Activated naive CD4-positive, alpha-beta T cell treated with anti-CD3 and anti-CD28 coated beads, Interleukin-2, amount 50 U/mL, for 72 hours (primary cell): ENCODE measurements around the gene GORAB. TPM values are rescaled to one million over a fixed set of nuclear protein-coding genes. Genes with fewer than 3 reads are reported as not detected.
A peak's percentile ranks its signal among the peaks of the same experiment; 100 is the strongest.

Experiments used
- ATAC-seq, 2 donors: fragments of 150-1000 bp; cut with Tn5 transposase; 2 replicates each; pipeline ENCODE4 v1.10.0; 2021; ENCODE audit warnings: mild to moderate bottlenecking in 2 of 2, moderate library complexity in 2 of 2
- DNase-seq, 2 donors: peaks; one replicate each; pipeline ENCODE4 v3.0.0; 2021 to 2022; ENCODE audit warnings: low spot score in 2 of 2
- H3K27ac Mint-ChIP-seq, 2 donors: one replicate each; pipeline ENCODE4 v1.8.0; 2022; ENCODE audit warnings: mild to moderate bottlenecking in 2 of 2, mixed read lengths in 2 of 2
- H3K36me3 Mint-ChIP-seq, 2 donors: one replicate each; pipeline ENCODE4 v1.8.0; 2022; ENCODE audit warnings: mixed read lengths in 2 of 2
- H3K9me3 Mint-ChIP-seq, 2 donors: one replicate each; pipeline ENCODE4 v1.8.0; 2022; ENCODE audit warnings: mixed read lengths in 2 of 2
- total RNA-seq, 2 donors: library from RNA; stranded (reverse); gene quantifications; one replicate each; pipeline ENCODE4 v1.2.3, GENCODE V29; 2022

The GORAB gene
- total RNA-seq, 2 donors from 2014 or later: 4.9 to 12.4 TPM

DNA sequence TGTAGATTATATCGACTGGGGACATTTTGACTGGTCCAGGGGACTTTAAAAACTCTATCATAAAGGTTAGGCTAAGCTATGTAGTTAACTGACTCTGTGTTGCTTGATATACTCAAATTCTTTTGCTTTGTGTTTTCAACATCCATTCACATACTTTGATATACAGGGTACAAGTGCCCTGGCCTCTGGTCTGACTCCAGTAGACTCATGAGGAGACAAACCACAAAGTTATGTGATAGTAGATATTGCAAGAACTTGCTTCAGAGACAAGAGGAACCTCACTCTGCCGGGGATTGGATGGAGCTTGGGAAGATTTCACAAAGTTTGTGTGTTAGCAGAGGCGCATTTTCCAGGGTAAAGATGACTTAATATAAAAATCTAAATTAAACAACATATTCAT is 1.3 kb downstream of the GORAB start:
- Mint-ChIP-seq H3K9me3 (no peaks in the 10 kb centered on the region), H3K27ac (no peak overlapping the region), H3K36me3 (peaks cover 0 to under 1% of the 10 kb centered on the region in 2 donors)
- DNase-seq (no peak), ATAC-seq (no peak)

DNA sequence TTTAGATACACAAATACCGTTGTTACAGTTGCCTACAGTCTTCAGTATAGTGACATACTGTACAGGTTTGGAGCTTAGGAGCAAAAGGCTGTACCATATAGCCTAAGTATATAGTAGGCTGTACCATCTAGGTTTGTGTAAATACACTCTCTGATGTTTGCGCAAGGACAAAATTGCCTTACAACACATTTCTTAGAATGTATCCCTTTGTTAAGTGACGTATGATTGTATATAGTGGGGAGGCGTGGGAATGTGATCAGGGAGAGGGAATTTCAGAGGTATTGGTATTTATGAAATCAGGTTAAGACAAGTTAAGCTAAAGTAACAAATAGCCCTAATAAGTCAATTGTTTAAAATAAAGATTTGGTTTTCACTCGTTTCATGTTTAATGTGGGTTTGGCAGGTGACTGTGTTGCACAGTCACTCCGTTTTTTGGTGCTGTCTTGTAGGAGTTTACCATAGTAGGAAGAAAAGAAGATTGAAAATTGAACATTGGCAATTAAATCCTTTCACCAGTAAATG is 2.7 kb downstream of the GORAB start:
- Mint-ChIP-seq H3K9me3 (no peaks in the 10 kb centered on the region), H3K27ac (no peak overlapping the region), H3K36me3 (peaks cover 0 to 14% of the 10 kb centered on the region in 2 donors)
- ATAC-seq (no peak), DNase-seq (no peak)

DNA sequence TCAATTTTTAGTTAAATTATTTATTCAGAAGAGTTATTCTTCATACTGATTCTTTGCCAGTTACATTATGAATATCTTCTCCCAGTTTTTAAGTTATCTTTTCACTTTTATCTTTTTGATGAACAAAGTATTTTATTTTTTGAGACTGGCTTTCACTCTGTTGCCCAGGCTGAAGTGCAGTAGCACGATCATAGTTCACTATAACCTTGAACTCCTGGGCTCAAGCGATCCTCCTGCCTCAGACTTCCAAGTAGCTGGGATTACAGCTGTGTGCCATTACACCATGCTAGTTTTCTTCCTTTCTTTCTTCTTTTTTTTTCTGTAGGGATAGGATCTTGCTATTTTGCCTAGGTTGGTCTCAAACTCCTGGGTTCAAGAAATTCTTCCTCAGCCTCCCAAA is 3.5 kb downstream of the GORAB start:
- no peak for DNase-seq
- ATAC-seq: no peak
- Mint-ChIP-seq H3K9me3 (no peaks in the 10 kb centered on the region), H3K36me3 (peaks cover 0 to 22% of the 10 kb centered on the region in 2 donors), H3K27ac (no peak overlapping the region)

DNA sequence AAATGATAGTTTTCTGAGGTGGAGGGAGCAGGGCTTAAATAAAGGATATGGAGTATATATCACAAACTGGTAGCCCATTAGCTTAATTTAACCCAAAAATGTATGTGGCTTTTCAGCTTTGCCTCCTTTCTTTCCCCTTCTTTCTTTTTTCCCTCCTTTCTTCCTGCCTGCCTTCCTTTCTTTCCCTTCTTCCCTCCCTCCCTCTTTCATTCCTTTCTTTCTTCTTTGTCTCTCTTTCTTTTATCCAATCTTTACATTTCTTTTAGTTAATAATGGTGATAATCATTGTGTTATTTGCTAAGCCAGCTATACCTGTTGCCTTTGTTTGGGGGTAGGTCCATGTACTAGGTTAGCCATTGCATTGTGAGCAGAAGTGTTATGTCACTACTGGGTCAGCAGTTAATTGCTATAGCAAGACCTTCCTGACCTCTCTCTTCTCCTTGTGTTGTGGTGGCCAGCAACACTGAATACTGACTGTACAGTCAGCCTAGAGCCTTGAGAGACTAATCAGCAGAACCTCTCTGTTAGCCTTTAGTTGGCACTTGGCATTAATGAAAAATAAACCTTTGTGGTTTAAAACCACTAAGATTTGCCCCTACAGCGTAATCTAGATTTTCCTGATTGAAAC is 5.1 kb downstream of the GORAB start:
- Mint-ChIP-seq H3K9me3 (no peaks in the 10 kb centered on the region), H3K27ac (no peak overlapping the region), H3K36me3 (peaks cover 0 to 25% of the 10 kb centered on the region in 2 donors)
- ATAC-seq (no peak), DNase-seq (no peak)

DNA sequence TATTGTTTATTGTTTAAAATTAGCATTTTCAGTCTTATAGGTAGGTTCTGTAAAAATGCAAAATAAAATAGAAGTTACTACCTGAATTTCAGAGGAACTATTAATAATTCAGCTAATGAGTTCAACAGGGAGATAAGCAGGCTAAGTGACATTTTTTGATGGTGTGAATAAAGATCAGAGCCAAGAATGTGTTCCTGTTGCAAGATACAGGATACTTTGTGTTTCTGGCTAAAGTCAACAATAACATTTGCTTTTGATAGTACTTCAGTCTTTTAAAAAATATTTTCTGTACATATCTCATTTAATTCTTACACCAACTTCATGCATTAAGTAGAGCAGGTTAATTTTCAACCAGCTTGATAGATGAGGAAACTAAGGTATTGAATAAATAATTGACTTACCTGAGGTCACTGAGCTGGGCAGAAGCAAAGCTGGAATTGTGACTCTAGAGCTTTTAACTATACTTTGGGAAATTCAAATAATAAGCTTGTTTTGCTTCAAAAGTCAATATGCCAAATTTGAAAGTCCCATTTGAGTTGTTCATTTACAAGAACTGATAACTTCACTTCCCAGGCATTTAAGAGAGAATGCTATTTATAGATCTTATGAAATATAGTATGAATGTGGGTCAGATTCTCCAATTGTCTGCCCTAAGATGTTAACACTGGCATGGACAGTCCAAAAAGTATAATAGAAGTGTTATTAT is 6.0 kb downstream of the GORAB start:
- DNase-seq: no peak
- Mint-ChIP-seq H3K27ac (no peak overlapping the region), H3K36me3 (peaks cover 0 to 26% of the 10 kb centered on the region in 2 donors), H3K9me3 (no peaks in the 10 kb centered on the region)
- no peak for ATAC-seq

DNA sequence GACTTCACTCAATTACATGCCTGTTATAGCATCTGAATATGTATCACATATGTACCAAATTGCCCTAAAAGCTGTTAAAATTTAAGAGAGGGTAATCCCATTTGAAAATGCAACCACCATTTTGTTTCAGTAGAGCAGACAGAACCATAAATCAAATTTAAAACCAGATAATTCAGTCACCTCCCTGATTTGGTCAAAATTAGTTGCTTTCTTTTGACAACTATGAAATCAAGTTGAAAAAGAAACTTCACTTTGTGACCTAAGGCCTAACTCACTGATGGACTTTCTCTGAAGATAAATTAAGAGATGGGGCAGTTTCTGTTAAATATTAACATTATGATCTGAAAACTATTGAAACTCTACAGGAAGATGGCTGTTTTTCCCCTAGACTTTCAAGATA is 6.7 kb downstream of the GORAB start:
- no peak for ATAC-seq
- no peak overlapping the region for H3K27ac Mint-ChIP-seq
- no peaks in the 10 kb centered on the region for H3K9me3 Mint-ChIP-seq
- no peak for DNase-seq
- peaks cover 0 to 31% of the 10 kb centered on the region in 2 donors for H3K36me3 Mint-ChIP-seq

DNA sequence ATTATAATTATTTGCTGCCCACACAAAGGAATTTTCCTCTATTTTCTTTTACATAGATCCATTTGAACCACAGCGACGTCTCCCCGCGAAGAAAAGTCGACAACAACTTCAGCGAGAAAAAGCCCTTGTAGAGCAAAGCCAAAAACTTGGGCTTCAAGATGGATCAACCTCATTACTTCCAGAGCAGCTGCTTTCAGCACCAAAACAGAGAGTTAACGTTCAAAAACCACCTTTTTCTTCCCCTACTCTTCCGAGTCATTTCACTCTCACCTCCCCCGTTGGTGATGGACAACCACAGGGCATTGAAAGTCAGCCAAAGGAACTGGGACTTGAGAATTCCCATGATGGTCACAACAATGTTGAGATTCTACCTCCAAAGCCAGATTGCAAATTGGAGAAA is 7.2 kb downstream of the GORAB start:
- no peak overlapping the region for H3K27ac Mint-ChIP-seq
- no peak for DNase-seq
- no peaks in the 10 kb centered on the region for H3K9me3 Mint-ChIP-seq
- peaks cover 0 to 31% of the 10 kb centered on the region in 2 donors for H3K36me3 Mint-ChIP-seq
- no peak for ATAC-seq

DNA sequence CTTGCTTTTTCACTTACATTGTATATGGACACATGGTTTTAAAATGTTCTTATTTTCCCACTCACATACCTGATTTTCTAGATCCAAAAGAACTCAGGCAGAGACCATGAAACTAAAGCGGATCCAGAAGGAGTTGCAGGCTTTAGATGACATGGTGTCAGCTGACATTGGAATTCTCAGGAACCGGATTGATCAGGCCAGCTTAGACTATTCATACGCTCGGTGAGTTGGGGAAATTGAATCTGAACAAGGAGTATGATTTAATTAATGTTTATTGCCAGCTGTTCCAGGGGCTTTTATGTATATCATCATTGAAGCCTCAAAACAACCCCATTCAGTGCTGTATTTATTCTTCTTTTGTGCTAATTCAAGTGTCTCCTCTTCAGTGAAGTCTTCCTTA is 12.7 kb downstream of the GORAB start:
- Mint-ChIP-seq H3K27ac (no peak overlapping the region), H3K9me3 (peaks cover 0 to 5% of the 10 kb centered on the region in 2 donors), H3K36me3 (peaks cover 8 to 42% of the 10 kb centered on the region in 2 donors)
- DNase-seq (no peak), ATAC-seq (no peak)

DNA sequence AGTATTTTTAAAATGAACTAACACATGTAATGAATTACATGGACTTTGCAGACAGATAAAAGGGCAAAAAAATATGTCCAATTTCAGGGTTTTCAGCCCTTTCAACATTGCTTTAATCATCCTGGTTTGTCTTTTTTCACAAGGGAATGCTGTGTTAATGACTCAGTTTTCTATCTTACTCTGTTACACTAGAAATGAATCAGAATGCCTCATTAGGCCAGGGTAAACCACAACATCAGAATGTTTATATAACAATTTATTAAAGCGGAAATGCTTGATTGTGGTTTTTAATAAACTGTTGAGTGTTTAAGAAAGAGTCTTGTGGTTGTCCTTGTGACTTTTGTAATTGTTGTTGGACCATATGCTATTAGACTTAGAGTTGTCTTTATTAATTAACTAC is 13.5 kb downstream of the GORAB start:
- Mint-ChIP-seq H3K9me3 (peaks cover 0 to 5% of the 10 kb centered on the region in 2 donors), H3K36me3 (peaks cover 13 to 33% of the 10 kb centered on the region in 2 donors), H3K27ac (no peak overlapping the region)
- no peak for ATAC-seq
- DNase-seq: no peak

DNA sequence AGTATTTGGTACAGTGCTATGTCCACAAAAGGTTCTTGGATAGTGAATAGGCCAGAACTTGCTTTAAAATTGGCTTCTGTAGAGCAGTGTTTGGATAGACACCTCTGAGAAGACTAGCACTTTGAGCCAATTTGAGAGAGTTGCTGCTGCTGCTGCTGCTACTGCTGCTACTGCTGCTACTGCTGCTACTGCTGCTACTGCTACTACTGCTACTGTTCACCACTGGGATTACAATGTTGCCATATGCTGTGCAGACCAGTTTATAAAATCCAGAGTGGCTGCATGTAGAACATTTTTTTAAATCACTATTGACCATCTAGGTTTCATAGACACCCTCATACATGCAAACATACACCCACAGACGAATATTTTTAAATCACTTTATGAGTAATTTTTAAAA is 15.3 kb downstream of the GORAB start:
- H3K36me3 Mint-ChIP-seq: peaks cover 20 to 39% of the 10 kb centered on the region in 2 donors
- ATAC-seq (no peak), DNase-seq (no peak)
- H3K27ac Mint-ChIP-seq: no peak overlapping the region
- peaks cover 0 to 5% of the 10 kb centered on the region in 2 donors for H3K9me3 Mint-ChIP-seq

DNA sequence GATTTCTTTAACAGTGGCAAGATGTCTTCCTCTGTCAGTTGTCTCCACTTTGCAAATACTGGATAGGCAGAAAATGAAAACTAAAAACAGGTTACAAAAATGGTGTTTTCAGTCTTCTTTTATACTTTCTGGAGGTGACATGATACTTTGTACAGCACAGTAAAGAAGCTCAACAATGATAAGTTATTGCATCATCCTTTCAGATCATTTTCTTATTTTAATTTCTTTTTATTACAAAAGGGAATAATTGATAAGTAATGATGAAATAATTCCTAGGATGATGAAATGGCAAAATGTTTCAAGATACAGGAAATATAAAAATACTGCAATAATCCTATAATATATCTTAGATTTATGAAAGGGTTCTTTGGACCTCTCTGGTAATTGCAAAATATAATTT is 16.5 kb downstream of the GORAB start:
- Mint-ChIP-seq H3K27ac (no peak overlapping the region), H3K9me3 (peaks cover 0 to 5% of the 10 kb centered on the region in 2 donors), H3K36me3 (peaks cover 20 to 39% of the 10 kb centered on the region in 2 donors)
- ATAC-seq (no peak), DNase-seq (no peak)

DNA sequence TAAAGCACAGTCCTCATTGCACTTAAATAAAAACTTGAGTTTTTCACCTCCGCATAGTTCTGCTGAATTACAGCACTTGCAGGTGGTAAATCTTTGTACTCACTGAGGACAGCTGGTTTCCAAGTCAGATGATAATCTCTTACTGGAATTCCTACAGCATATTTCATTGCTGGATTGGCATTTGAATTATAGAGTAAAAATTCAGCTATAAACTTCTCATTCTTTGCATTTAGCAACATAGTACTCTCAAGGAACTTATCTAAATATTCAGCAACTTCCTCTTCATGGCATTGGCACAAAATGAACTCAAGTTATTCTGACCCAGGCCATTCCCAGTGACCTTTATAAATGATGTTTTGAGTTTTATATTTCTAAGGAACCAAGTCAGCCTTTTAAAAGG is 23.4 kb downstream of the GORAB start:
- peaks cover 0 to 15% of the 10 kb centered on the region in 2 donors for H3K9me3 Mint-ChIP-seq

DNA sequence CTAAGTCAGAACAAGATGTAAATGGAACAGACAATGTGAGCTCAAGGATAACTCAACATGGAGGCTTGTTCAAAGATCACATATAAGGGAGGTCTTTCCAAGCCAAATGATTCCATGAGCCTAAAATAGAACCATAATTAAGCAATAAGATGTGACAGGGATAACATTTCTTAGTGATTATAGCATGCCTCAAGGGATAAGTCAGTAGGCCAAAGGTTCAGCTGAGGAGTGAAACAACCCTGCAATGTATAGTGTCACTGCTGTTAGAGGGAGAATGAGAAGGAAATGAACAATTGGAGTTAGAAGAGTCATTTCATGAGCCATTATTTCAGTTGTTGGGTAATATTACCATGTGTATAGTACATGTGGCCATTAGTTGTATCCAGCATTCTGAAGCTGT is 25.0 kb downstream of the GORAB start:
- ATAC-seq (no peak), DNase-seq (no peak)
- Mint-ChIP-seq H3K27ac (no peak overlapping the region), H3K36me3 (peaks cover 10 to 22% of the 10 kb centered on the region in 2 donors), H3K9me3 (peaks cover 0 to 15% of the 10 kb centered on the region in 2 donors)

More for the DNA sequence above, 23.4 kb downstream of the GORAB start:
- H3K27ac Mint-ChIP-seq: no peak overlapping the region
- DNase-seq (no peak), ATAC-seq (no peak)
- peaks cover 14 to 25% of the 10 kb centered on the region in 2 donors for H3K36me3 Mint-ChIP-seq

DNA sequence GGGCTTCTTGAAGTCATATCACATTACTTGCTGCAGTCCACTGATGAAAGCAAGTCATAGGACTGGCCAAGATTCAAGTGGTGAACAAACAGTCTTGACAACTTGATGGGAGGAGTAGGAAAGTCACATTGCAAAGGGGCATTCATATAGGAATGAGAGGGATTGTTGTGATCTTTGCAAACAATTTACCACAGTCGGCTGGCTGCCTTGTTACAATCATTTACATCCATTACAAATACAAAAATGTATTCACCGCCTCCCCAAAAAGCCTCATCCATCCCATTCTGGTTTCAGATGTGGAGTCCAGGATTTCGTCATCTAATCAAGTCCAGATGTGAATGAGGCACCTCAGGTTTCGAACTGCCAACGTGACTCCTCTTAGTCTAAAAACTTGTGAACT is 26.8 kb downstream of the GORAB start:
- ATAC-seq (no peak), DNase-seq (no peak)
- H3K9me3 Mint-ChIP-seq: peaks cover 0 to 21% of the 10 kb centered on the region in 2 donors
- no peak overlapping the region for H3K27ac Mint-ChIP-seq
- H3K36me3 Mint-ChIP-seq: peaks cover 7 to 20% of the 10 kb centered on the region in 2 donors

DNA sequence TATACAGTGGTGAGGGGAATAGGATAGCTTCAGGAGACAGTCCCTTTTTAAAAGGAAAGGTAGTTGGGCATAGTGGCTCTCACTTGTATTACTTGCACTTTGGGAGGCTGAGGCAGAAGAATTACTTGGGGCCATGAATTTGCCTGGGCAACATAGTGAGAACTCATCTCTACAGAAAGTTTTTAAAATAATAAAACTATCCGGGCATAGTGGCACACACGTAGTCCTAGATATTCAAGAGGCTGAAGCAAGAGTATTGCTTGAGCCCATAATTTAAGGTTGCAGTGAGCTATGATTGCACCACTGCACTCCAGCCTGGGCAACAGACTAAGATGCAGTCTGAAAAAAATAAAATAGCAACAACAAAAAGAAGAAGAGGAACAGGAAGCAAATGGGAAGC is 27.2 kb downstream of the GORAB start:
- DNase-seq: no peak
- ATAC-seq: no peak
- H3K9me3 Mint-ChIP-seq: peaks cover 0 to 22% of the 10 kb centered on the region in 2 donors
- H3K27ac Mint-ChIP-seq: no peak overlapping the region
- peaks cover 7 to 20% of the 10 kb centered on the region in 2 donors for H3K36me3 Mint-ChIP-seq

DNA sequence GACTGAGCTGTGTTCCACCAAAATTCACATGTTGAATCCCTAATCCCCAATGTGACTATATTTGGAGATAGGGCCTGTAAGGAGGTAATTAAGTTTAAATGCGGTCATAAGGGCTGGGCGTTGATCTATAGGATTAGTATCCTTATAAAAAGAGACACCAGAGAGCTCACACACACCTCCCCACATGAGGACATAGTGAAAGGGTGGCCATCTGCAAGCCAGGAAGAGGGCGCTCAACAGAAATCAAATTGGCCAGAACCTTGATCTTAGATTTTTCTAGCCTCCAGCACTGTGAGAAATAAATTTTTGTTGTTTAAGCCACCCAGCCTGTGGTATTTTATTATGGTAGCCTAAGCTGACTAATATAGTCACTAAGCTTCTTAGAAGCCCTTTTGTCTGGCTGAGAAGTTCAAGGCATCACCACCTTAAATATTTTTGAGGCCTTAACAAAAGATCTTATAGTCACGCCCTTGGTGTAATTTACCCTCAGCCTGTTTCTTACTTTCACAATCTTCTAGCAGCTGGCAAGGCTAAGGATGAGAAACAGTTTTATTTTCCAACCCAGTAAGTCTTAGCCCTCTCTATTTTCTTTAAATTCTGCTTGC is 28.8 kb downstream of the GORAB start:
- Mint-ChIP-seq H3K36me3 (peaks cover 7 to 20% of the 10 kb centered on the region in 2 donors), H3K9me3 (peaks cover 0 to 22% of the 10 kb centered on the region in 2 donors), H3K27ac (no peak overlapping the region)
- ATAC-seq (peak in 1 of 2 donors; percentile 27), DNase-seq (no peak)

DNA sequence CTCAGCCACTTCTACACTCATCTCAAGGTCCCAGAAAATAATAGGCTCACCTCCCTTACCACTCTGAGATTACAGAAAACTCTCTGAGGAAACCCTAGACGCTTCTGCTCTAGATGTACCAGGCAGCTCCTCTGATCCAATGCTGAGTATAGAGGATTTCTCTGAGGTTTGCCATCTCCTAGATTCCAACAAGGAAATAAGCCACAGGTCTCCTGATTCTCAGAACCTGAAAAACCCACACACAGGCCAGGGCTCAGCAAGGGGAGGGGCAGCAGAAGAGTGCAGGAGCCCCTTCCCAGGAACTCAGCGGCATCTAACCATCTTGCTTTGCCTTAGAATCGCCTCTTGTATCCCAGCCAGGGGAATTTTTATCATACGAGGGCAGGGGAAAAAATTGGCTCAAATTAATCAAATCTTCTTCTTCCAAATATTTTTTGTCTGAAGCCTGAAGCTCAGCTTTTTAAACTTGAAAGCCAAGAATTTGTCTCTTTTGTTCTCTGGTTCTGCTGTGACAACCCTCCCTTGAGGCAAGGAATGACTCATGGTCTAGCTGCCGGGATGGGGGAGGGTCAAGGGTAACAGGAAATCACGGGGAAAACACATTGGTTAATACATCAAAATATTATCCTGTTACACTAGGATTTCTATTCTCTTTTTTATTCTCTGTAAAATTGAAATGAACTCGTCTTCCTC is 30.8 kb downstream of the GORAB start:
- peak in 1 of 2 donors; percentile 16 for DNase-seq
- peak in 1 of 2 donors; percentile 79 for ATAC-seq
- peaks cover 0 to 14% of the 10 kb centered on the region in 2 donors for H3K9me3 Mint-ChIP-seq
- peaks cover 7 to 20% of the 10 kb centered on the region in 2 donors for H3K36me3 Mint-ChIP-seq
- peak overlapping the region; percentile 1 to 36 for H3K27ac Mint-ChIP-seq
